HG03135 (cell line): ENCODE measurements around the gene PJA2.
"Not testable (repeated sequence)": the region's sequence is repeated elsewhere in the genome, so short reads cannot be mapped to it uniquely, and the experiment has no call there.

ENCODE experiments used
- ATAC-seq: cut with Tn5 transposase; IDR thresholded peaks from one replicate; pipeline ENCODE4 v1.9.1; 2021; ENCODE audit warnings: mild to moderate bottlenecking, moderate library complexity; ENCODE audit not compliant: unreplicated experiment

Gene PJA2

GRCh38 chr5:109313127-109313526 is 96.6 kb downstream of the PJA2 start:
- ATAC-seq: no peak

- ATAC-seq: no peak
These were observed 97.1 kb downstream of the PJA2 start for GRCh38 chr5:109312695-109313094.

- ATAC-seq: no peak
These were observed 99.5 kb downstream of the PJA2 start for GRCh38 chr5:109310315-109310714.

GRCh38 chr5:109309326-109310063 is 100.3 kb downstream of the PJA2 start:
- ATAC-seq: no peak

GRCh38 chr5:109307951-109308350 is 101.8 kb downstream of the PJA2 start:
- ATAC-seq: no peak

GRCh38 chr5:109307456-109307855 is 102.3 kb downstream of the PJA2 start:
- no peak for ATAC-seq

- ATAC-seq: no peak
These were observed 104.4 kb downstream of the PJA2 start for GRCh38 chr5:109305352-109305751.

- no peak for ATAC-seq
These were observed 105.5 kb downstream of the PJA2 start for GRCh38 chr5:109304309-109304708.

GRCh38 chr5:109300367-109300766 is 109.4 kb downstream of the PJA2 start:
- ATAC-seq: no peak

GRCh38 chr5:109299557-109299956 is 110.2 kb downstream of the PJA2 start:
- ATAC-seq: no peak

- no peak for ATAC-seq
These were observed 111.0 kb downstream of the PJA2 start for GRCh38 chr5:109298794-109299193.

GRCh38 chr5:109297900-109298299 is 111.9 kb downstream of the PJA2 start:
- no peak for ATAC-seq

GRCh38 chr5:109291090-109291489 is 118.7 kb downstream of the PJA2 start:
- no peak for ATAC-seq

- ATAC-seq: no peak
These were observed 119.5 kb downstream of the PJA2 start for GRCh38 chr5:109290231-109290630.

GRCh38 chr5:109286628-109287027 is 123.1 kb downstream of the PJA2 start:
- ATAC-seq: not testable (repeated sequence)
